Loucy (cell line): Measurements from ENCODE around the gene ATP6V1G1.

Experiments
- H2AFZ ChIP-seq: fragments of 200-600 bp; sonication (generic); 2 replicates; pipeline ENCODE4 v1.6.0; 2016; ENCODE audit warnings: antibody characterized with exemption, mild to moderate bottlenecking, low read length, moderate library complexity
- H3F3A ChIP-seq: fragments of 200-600 bp; 2 replicates; pipeline ENCODE4 v1.6.0; 2016; ENCODE audit warnings: antibody characterized with exemption, low read depth, mild to moderate bottlenecking
- H3K27me3 ChIP-seq: fragments of 200-600 bp; sonication (generic); 2 replicates; pipeline ENCODE4 v1.6.1; 2014; ENCODE audit warnings: low read length, mild to moderate bottlenecking; ENCODE audit not compliant: insufficient read depth, poor library complexity, severe bottlenecking
- H3K36me3 ChIP-seq: fragments of 200-600 bp; sonication (generic); 2 replicates; pipeline ENCODE4 v1.6.1; 2016; ENCODE audit warnings: low read length; ENCODE audit not compliant: insufficient read depth
- H3K4me1 ChIP-seq: fragments of 200-600 bp; sonication (generic); 2 replicates; pipeline ENCODE4 v1.5.1; 2014; ENCODE audit warnings: low read length, mild to moderate bottlenecking; ENCODE audit not compliant: insufficient read depth, poor library complexity, severe bottlenecking
- H3K4me2 ChIP-seq: fragments of 200-600 bp; sonication (generic); 2 replicates; pipeline ENCODE4 v1.6.0; 2014; ENCODE audit warnings: antibody characterized with exemption, low read length, low read depth, mild to moderate bottlenecking; ENCODE audit not compliant: poor library complexity, severe bottlenecking
- H3K4me3 ChIP-seq: fragments of 200-600 bp; sonication (generic); 2 replicates; pipeline ENCODE4 v1.5.1; 2014; ENCODE audit warnings: low read length, mild to moderate bottlenecking, mixed read lengths; ENCODE audit not compliant: poor library complexity, severe bottlenecking
- H3K79me2 ChIP-seq: fragments of 200-600 bp; sonication (generic); 2 replicates; pipeline ENCODE4 v1.6.1; 2014; ENCODE audit warnings: low read length; ENCODE audit not compliant: insufficient read depth
- H3K9ac ChIP-seq: fragments of 200-600 bp; sonication (generic); 2 replicates; pipeline ENCODE4 v1.6.0; 2014; ENCODE audit warnings: mild to moderate bottlenecking, low read depth, low read length, moderate library complexity; ENCODE audit not compliant: poor library complexity, severe bottlenecking
- H3K9me2 ChIP-seq: fragments of 200-600 bp; sonication (generic); replicated peaks from 2 replicates; pipeline ENCODE4 v1.6.1; 2016; ENCODE audit warnings: low read depth, low read length, mixed read lengths
- H3K9me3 ChIP-seq: fragments of 200-600 bp; sonication (generic); 2 replicates; pipeline ENCODE4 v1.6.1; 2014; ENCODE audit warnings: mild to moderate bottlenecking, antibody characterized with exemption, low read length, low read depth; ENCODE audit not compliant: insufficient read depth
- H4K20me1 ChIP-seq: fragments of 200-600 bp; sonication (generic); 2 replicates; pipeline ENCODE4 v1.6.0; 2014; ENCODE audit warnings: antibody characterized with exemption, low read length, mild to moderate bottlenecking; ENCODE audit not compliant: insufficient read depth, poor library complexity, severe bottlenecking
- CTCF ChIP-seq: fragments of 200-600 bp; sonication (generic); conservative IDR thresholded peaks from 2 replicates; pipeline ENCODE4 v1.5.1; 2014; ENCODE audit warnings: mild to moderate bottlenecking, antibody characterized with exemption, low read length
- EZH2phosphoT487 ChIP-seq: fragments of 200-600 bp; IDR thresholded peaks from 2 replicates; pipeline ENCODE4 v1.6.1; 2018; ENCODE audit warnings: antibody characterized with exemption, mild to moderate bottlenecking, moderate library complexity, borderline replicate concordance

ATP6V1G1 gene

GRCh38 chr9:114643001-114643400, 55.4 kb downstream of the ATP6V1G1 start:
- Histone ChIP-seq H3K4me3 (no peak overlapping the region), H3K9ac (no peak overlapping the region)

GRCh38 chr9:114643896-114644295, 56.3 kb downstream of the ATP6V1G1 start:
- Histone ChIP-seq H3K36me3 (peaks cover 47% of the 10 kb centered on the region; the same call in 1 of the 2 replicates), H4K20me1 (no peaks in the 10 kb centered on the region), H3K27me3 (no peaks in the 10 kb centered on the region), H2AFZ (no peak overlapping the region), H3K9me3 (no peaks in the 10 kb centered on the region; the same call in 1 of the 2 replicates), H3K9ac (no peak overlapping the region), H3K4me3 (no peak overlapping the region), H3K4me1 (no peaks in the 10 kb centered on the region), H3K4me2 (no peak overlapping the region), H3K9me2 (no peaks in the 10 kb centered on the region), H3K79me2 (no peaks in the 10 kb centered on the region), H3F3A (no peaks in the 10 kb centered on the region)
- TF ChIP-seq CTCF (no peak), EZH2phosphoT487 (no peak)

More at GRCh38 chr9:114643001-114643400, 55.4 kb downstream of the ATP6V1G1 start:
- Histone ChIP-seq H3K9me3 (no peaks in the 10 kb centered on the region; the same call in 1 of the 2 replicates), H3K27me3 (no peaks in the 10 kb centered on the region), H3K79me2 (no peaks in the 10 kb centered on the region), H3F3A (no peaks in the 10 kb centered on the region), H3K4me2 (no peak overlapping the region), H2AFZ (no peak overlapping the region), H3K9me2 (no peaks in the 10 kb centered on the region), H3K4me1 (no peaks in the 10 kb centered on the region), H3K36me3 (peaks cover 54% of the 10 kb centered on the region; the same call in 1 of the 2 replicates), H4K20me1 (no peaks in the 10 kb centered on the region)
- TF ChIP-seq CTCF (no peak), EZH2phosphoT487 (no peak)
